ENCODE results near the gene IL12RB2.

- TF ChIP-seq, protein P1, sequence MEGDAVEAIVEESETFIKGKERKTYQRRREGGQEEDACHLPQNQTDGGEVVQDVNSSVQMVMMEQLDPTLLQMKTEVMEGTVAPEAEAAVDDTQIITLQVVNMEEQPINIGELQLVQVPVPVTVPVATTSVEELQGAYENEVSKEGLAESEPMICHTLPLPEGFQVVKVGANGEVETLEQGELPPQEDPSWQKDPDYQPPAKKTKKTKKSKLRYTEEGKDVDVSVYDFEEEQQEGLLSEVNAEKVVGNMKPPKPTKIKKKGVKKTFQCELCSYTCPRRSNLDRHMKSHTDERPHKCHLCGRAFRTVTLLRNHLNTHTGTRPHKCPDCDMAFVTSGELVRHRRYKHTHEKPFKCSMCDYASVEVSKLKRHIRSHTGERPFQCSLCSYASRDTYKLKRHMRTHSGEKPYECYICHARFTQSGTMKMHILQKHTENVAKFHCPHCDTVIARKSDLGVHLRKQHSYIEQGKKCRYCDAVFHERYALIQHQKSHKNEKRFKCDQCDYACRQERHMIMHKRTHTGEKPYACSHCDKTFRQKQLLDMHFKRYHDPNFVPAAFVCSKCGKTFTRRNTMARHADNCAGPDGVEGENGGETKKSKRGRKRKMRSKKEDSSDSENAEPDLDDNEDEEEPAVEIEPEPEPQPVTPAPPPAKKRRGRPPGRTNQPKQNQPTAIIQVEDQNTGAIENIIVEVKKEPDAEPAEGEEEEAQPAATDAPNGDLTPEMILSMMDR (IDR thresholded peaks at IDR 0.05), result no peak
- TF ChIP-seq EP300 (IDR thresholded peaks at IDR 0.05), result no peak
Observed at GRCh38 chr1:67436511-67437055, 128.9 kb downstream of the IL12RB2 start.

Measured in tibial nerve (tissue), 4 donors.